22Rv1 (cell line): ENCODE data around the gene GDPD5.

ENCODE experiments used
- ZFX ChIP-seq: fragments of 450-650 bp; IDR thresholded peaks from 2 replicates; pipeline ENCODE4 v1.6.1; 2017; ENCODE audit warnings: antibody characterized with exemption, borderline replicate concordance
- TF ChIP-seq, protein P1 (sequence below): fragments of 450-650 bp; IDR thresholded peaks from 2 replicates; pipeline ENCODE4 v1.5.1; 2017; ENCODE audit warnings: mild to moderate bottlenecking

DNA sequence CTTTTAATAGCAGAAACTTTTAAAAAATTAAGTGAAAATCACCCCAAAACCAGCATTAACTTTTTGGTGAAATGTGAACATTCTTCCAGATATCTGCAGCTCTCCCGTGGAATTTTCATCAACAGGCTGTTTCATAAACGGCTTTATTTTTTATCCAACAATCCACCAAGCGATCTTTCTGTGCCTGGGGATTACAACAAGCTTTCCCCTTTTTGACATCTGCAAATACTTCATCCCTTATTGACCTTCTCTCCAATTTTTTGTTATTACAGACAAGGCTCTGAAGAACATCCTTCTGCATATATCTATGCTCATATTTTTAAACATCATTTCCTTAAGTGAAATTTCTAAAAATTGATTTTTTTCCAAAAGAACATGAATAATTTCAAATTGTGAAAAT is 30.5 kb upstream of the GDPD5 start:
- TF ChIP-seq, protein P1, sequence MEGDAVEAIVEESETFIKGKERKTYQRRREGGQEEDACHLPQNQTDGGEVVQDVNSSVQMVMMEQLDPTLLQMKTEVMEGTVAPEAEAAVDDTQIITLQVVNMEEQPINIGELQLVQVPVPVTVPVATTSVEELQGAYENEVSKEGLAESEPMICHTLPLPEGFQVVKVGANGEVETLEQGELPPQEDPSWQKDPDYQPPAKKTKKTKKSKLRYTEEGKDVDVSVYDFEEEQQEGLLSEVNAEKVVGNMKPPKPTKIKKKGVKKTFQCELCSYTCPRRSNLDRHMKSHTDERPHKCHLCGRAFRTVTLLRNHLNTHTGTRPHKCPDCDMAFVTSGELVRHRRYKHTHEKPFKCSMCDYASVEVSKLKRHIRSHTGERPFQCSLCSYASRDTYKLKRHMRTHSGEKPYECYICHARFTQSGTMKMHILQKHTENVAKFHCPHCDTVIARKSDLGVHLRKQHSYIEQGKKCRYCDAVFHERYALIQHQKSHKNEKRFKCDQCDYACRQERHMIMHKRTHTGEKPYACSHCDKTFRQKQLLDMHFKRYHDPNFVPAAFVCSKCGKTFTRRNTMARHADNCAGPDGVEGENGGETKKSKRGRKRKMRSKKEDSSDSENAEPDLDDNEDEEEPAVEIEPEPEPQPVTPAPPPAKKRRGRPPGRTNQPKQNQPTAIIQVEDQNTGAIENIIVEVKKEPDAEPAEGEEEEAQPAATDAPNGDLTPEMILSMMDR: no peak
- no peak for TF ChIP-seq ZFX
